Measurements from ENCODE around the gene NCOA1.

NCOA1 gene

DNA sequence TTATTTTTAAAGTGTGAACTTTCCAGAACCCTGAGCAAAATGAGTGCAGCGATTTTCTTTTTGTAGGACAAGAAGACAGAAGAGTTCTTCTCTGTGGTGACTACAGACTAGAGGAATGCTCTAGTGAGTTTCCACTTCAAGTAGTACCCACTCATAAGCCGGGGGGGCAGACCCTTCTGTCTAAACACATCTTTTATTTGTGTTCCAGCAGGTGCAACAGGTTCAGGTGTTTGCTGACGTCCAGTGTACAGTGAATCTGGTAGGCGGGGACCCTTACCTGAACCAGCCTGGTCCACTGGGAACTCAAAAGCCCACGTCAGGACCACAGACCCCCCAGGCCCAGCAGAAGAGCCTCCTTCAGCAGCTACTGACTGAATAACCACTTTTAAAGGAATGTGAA lies 277.0 kb downstream of the NCOA1 start:
- H3K4me3 ChIP-seq (ENCODE audit: low read depth, low read length) = no peak overlapping the region
- TF ChIP-seq, protein P1, sequence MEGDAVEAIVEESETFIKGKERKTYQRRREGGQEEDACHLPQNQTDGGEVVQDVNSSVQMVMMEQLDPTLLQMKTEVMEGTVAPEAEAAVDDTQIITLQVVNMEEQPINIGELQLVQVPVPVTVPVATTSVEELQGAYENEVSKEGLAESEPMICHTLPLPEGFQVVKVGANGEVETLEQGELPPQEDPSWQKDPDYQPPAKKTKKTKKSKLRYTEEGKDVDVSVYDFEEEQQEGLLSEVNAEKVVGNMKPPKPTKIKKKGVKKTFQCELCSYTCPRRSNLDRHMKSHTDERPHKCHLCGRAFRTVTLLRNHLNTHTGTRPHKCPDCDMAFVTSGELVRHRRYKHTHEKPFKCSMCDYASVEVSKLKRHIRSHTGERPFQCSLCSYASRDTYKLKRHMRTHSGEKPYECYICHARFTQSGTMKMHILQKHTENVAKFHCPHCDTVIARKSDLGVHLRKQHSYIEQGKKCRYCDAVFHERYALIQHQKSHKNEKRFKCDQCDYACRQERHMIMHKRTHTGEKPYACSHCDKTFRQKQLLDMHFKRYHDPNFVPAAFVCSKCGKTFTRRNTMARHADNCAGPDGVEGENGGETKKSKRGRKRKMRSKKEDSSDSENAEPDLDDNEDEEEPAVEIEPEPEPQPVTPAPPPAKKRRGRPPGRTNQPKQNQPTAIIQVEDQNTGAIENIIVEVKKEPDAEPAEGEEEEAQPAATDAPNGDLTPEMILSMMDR (IDR thresholded peaks at IDR 0.05; ENCODE audit: low read depth, low read length, missing control alignments) = no peak
- no peak for DNase-seq (ENCODE audit: low read depth)

DNA sequence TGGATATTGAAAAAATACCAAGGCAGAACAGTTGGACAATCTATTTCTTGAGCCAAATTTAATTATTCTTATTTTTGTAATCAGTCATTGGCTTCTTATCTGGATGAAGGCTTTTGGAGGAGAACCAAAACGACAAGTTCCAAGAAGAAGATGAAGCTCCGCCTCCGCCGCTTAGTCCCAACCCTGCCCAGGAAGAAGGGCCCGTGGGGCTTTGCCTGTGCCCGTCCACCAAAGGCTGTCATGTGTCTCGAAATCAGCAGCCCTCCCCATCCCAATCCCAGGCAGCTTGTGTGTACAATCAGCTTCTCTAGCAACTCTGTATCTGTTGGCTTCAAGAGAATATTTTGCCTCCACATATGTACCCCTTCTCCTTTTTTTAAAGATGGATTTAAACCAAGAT lies 277.5 kb downstream of the NCOA1 start:
- H3K4me3 ChIP-seq (ENCODE audit: low read depth, low read length) = no peak overlapping the region
- TF ChIP-seq, protein P1 (IDR thresholded peaks at IDR 0.05; ENCODE audit: low read depth, low read length, missing control alignments) = no peak
- DNase-seq (ENCODE audit: low read depth) = no peak

DNA sequence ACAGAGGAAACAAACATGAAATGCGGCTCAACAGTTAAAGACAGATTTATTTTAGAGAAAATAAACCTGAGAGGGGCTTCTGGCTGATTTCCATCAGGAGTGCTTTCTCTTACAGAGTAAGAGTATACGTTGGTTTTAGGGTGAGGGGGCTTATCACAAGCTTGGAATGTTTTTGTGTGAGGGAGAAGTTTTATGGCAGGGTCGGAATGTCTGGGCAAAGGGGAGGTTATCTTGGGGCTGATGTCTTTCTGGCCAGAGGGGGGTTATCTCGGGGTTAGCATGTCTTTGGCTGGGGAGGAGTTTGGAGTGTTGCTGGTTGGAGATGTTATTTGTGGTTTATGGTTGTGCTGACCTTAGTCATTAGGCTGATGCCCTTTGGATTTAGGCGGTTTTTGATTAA lies 280.0 kb downstream of the NCOA1 start:
- TF ChIP-seq, protein P1 (IDR thresholded peaks at IDR 0.05; ENCODE audit: low read depth, low read length, missing control alignments) = no peak
- no peak for DNase-seq (ENCODE audit: low read depth)

DNA sequence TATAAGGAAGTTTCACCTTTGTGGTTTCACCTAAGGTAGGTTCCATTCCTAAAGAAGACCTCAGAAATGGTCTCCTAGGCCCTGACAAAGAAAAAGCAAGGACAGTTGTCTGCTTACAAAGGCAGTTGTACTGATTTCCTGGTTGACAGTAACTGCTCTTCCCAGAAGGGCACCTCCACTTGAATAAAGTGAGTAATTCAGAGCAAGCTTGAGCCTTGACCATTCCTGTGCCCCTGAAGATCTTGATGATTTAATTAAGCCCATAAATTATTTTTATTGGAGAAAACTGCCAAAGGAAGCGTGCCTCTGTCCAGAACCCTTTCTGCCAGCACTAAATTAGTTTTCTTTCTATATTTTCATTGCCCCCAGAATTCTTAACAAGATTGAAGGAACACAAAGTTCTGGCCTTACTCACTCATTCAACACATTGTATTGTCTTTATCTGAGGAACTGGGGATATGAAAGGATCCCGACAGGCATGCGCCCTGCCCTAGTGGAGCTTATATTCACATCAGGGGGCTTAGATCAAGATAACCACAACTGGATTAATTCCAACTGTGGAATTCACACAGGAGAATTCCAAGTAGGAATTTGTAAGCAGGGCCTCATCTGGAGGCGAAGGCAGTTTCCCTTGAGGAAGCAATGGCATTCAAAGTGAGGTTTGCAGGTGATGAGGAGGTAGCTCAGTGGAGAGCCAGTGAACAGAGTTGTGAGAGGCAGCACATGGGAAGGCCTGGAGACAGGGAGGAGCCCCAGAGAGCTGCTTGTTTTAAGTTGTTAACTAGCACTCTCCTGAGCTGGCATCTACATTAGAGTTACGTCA lies 280.9 kb downstream of the NCOA1 start:
- H3K4me3 ChIP-seq (ENCODE audit: low read depth, low read length) = no peak overlapping the region
- TF ChIP-seq, protein P1 (IDR thresholded peaks at IDR 0.05; ENCODE audit: low read depth, low read length, missing control alignments) = no peak
- no peak for DNase-seq (ENCODE audit: low read depth)

More for the DNA sequence above, 280.0 kb downstream of the NCOA1 start:
- no peak overlapping the region for H3K4me3 ChIP-seq (ENCODE audit: low read depth, low read length)

DNA sequence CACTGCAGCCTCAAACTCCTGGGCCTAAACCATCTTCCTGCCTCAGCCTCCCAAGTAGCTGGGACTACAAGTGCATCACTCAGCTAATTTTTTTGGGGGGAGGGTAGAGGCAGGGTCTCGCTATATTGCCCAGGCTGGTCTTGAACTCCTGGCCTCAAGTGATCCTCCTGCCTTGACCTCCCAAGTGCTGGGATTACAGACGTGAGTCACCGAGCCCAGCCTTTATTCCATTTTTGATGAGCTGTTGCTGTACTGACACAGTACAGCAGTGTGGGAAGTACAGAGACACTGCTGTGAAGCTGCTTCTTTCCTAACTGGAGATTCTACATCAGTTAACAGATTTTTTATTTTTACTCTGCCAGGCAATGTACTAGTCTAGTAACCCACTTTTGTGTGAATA lies 283.3 kb downstream of the NCOA1 start:
- TF ChIP-seq, protein P1 (IDR thresholded peaks at IDR 0.05; ENCODE audit: low read depth, low read length, missing control alignments) = no peak
- DNase-seq (ENCODE audit: low read depth) = no peak
- H3K4me3 ChIP-seq (ENCODE audit: low read depth, low read length) = no peak overlapping the region

DNA sequence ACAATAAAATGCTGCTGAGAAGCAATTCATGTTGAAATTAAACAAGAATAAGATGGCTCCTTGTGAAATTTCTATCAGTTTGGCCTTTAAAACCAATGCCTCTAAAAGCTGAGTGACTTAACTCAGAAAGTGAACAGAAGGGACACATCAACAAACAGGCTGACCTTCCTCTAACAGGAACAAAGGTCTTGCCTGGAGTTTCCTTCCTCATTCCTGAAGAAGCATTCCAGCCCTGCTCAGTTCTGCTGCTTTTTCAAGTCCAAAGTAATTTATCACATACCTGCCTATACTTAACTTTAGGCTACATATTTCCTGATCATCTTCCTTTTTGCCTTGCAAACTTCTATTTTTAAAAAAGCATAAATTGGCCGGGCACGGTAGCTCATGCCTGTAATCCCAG lies 288.1 kb downstream of the NCOA1 start:
- DNase-seq (ENCODE audit: low read depth) = no peak
- TF ChIP-seq, protein P1 (IDR thresholded peaks at IDR 0.05; ENCODE audit: low read depth, low read length, missing control alignments) = no peak
- no peak overlapping the region for H3K4me3 ChIP-seq (ENCODE audit: low read depth, low read length)

DNA sequence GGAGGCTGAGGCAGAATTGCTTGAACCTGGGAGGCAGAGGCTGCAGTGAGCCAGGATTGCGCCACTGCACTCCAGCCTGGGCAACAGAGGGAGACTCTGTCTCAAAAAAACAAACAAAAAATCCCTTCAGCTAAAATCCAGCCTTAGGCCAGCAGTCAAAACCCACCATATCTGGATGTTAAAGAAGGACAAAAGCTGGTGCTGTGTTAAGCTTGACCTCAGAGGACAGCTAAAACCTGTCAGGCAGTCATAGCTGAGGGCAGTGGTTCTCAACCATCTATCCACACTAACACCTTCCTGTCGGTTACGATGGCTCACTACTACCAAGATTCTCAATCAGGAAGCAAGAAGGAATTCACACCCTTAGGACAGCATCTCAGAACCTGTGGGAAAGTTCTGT lies 292.6 kb downstream of the NCOA1 start:
- no peak overlapping the region for H3K4me3 ChIP-seq (ENCODE audit: low read depth, low read length)
- TF ChIP-seq, protein P1 (IDR thresholded peaks at IDR 0.05; ENCODE audit: low read depth, low read length, missing control alignments) = no peak
- DNase-seq (ENCODE audit: low read depth) = no peak
